HEK293T (cell line): Measurements from ENCODE around the gene AGBL1.

ENCODE experiments used
- CTCF ChIA-PET: fragments of 350-600 bp; formaldehyde crosslinking; extraction: SDS; loops from one replicate; lab custom pipeline; 2021; ENCODE audit warnings: antibody characterized with exemption, inconsistent platforms; lab: Yijun Ruan, JAX
- POLR2A ChIA-PET: fragments of 350-600 bp; formaldehyde crosslinking; extraction: SDS; loops from one replicate; lab custom pipeline; 2020; ENCODE audit warnings: antibody characterized with exemption, inconsistent platforms; lab: Yijun Ruan, JAX
- DNase-seq: peaks from one replicate; pipeline ENCODE4 v3.0.0; 2012; ENCODE audit warnings: mixed read lengths; ENCODE audit errors: extremely low spot score
- ARNT ChIP-seq: fragments of 450-650 bp; IDR thresholded peaks from 2 replicates; pipeline ENCODE4 v1.6.1; 2017; ENCODE audit warnings: mild to moderate bottlenecking
- BHLHE40 ChIP-seq: fragments of 450-650 bp; IDR thresholded peaks from 2 replicates; pipeline ENCODE4 v1.6.1; 2016; ENCODE audit warnings: mild to moderate bottlenecking, moderate library complexity, borderline replicate concordance
- CTBP1 ChIP-seq: fragments of 450-650 bp; IDR thresholded peaks from 2 replicates; pipeline ENCODE4 v1.6.1; 2016; ENCODE audit warnings: borderline replicate concordance
- ELF4 ChIP-seq: fragments of 450-650 bp; IDR thresholded peaks from 2 replicates; pipeline ENCODE4 v1.6.1; 2017; ENCODE audit warnings: antibody characterized with exemption
- FOXA1 ChIP-seq: fragments of 450-650 bp; IDR thresholded peaks from 2 replicates; pipeline ENCODE4 v1.6.1; 2016; ENCODE audit warnings: mild to moderate bottlenecking
- FOXK2 ChIP-seq: fragments of 450-650 bp; IDR thresholded peaks from 2 replicates; pipeline ENCODE4 v1.6.1; 2016; ENCODE audit warnings: mild to moderate bottlenecking
- FOXM1 ChIP-seq: fragments of 450-650 bp; IDR thresholded peaks from 2 replicates; pipeline ENCODE4 v1.6.1; 2017; ENCODE audit warnings: mild to moderate bottlenecking, borderline replicate concordance
- HDGF ChIP-seq: fragments of 450-650 bp; IDR thresholded peaks from 2 replicates; pipeline ENCODE4 v1.6.1; 2017; ENCODE audit warnings: antibody characterized with exemption, borderline replicate concordance
- L3MBTL2 ChIP-seq: fragments of 450-650 bp; conservative IDR thresholded peaks from 2 replicates; pipeline ENCODE4 v1.6.1; 2016; ENCODE audit warnings: mild to moderate bottlenecking
- LEF1 ChIP-seq: fragments of 450-650 bp; IDR thresholded peaks from 2 replicates; pipeline ENCODE4 v1.6.1; 2017; ENCODE audit warnings: mild to moderate bottlenecking, borderline replicate concordance
- NFRKB ChIP-seq: fragments of 450-650 bp; IDR thresholded peaks from 2 replicates; pipeline ENCODE4 v1.6.1; 2016; ENCODE audit warnings: mild to moderate bottlenecking, moderate library complexity
- SP1 ChIP-seq: fragments of 450-650 bp; IDR thresholded peaks from 2 replicates; pipeline ENCODE4 v1.6.1; 2017
- SUZ12 ChIP-seq: fragments of 450-650 bp; IDR thresholded peaks from 2 replicates; pipeline ENCODE4 v1.6.1; 2016; ENCODE audit warnings: mild to moderate bottlenecking
- TARDBP ChIP-seq: fragments of 450-650 bp; IDR thresholded peaks from 2 replicates; pipeline ENCODE4 v1.6.1; 2016
- ZNF384 ChIP-seq: fragments of 450-650 bp; IDR thresholded peaks from 2 replicates; pipeline ENCODE4 v1.6.1; 2016
- TF ChIP-seq, protein P1 (sequence below): fragments of 450-650 bp; IDR thresholded peaks from 2 replicates; pipeline ENCODE4 v1.6.1; 2016

AGBL1 gene

DNA sequence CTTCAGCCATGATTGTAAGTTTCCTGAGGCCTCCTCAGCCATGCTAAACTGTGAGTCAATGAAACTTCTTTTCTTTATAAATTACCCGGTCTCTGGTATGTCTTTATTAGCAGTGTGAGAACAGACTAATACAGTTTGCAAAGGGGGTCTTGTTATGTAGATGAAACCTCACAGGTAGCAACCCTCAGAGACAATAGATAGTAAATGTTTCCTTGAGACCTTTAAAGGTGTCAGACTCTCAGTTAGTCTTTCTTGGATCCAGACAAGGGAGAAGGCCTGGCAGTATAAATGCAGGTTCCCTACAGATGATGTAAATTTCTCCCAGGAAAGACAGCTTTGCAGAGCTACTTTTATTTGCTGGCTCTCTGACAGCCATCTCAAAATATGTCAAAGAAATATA lies 510.8 kb downstream of the AGBL1 start:
- ChIA-PET POLR2A (no interaction called here), CTCF (no interaction called here)
- no peak for DNase-seq
- no peak for TF ChIP-seq ARNT
- no peak for TF ChIP-seq TARDBP
- TF ChIP-seq FOXA1: no peak
- no peak for TF ChIP-seq NFRKB
- TF ChIP-seq SUZ12: no peak

DNA sequence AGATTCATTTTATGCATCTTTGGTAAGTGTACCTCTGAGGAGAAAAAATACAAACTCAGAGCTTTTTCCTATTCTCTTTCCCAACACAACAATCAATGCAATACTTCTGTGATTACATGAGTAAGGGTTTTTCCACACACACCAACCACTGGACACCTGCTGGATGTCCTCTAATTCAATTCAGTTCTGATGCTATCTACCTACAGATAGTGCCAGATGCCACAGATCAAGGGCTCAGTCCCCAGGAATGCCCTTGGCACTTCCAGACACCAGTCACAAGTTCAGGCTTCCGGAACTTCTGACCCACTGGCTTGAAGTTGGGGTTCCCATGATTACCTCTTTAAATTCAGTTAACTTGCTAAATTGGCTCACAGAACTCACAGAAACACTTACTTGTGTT lies 511.5 kb downstream of the AGBL1 start:
- no peak for DNase-seq
- POLR2A ChIA-PET: no interaction called here

DNA sequence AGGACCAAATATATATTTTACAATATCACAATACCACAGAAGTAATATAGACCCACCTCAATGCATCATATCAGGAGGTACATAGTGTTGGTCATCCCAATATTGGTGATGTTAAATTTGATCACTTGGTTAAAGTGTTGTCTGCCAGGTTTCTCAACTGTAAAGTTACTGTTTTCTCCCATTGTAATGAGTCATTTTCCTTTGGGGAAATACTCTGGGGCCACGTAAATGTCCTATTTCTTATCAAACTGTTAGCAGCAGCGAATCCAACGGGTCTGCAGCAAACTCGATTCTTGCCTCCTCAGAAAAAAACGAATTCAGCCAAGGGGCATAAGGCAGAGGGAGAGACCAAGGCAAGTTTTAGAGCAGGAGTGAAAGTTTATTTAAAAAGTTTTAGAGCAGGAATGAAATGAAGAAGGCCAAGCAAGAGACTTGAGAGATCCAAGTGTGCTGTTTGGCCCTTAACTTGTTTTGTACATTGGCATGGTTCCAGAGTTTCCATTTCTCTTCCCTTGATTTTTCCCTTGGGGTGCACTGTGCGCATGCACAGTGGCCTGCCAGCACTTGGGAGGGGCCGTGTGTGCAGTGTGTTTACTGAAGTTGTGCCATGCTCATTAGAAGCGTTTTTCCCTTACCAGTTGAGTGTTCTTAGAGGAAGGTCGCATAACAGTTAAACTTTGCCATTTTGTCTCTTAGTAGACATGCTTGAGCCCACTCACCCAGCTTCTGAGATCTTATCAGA lies 512.5 kb downstream of the AGBL1 start:
- no peak for TF ChIP-seq NFRKB
- no peak for TF ChIP-seq HDGF
- no peak for TF ChIP-seq FOXA1
- TF ChIP-seq, protein P1, sequence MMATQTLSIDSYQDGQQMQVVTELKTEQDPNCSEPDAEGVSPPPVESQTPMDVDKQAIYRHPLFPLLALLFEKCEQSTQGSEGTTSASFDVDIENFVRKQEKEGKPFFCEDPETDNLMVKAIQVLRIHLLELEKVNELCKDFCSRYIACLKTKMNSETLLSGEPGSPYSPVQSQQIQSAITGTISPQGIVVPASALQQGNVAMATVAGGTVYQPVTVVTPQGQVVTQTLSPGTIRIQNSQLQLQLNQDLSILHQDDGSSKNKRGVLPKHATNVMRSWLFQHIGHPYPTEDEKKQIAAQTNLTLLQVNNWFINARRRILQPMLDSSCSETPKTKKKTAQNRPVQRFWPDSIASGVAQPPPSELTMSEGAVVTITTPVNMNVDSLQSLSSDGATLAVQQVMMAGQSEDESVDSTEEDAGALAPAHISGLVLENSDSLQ: no peak
- TF ChIP-seq FOXM1: no peak
- TF ChIP-seq L3MBTL2: no peak
- TF ChIP-seq ZNF384: no peak
- TF ChIP-seq FOXK2: no peak
- TF ChIP-seq BHLHE40: no peak
- TF ChIP-seq ELF4: no peak
- no peak for TF ChIP-seq CTBP1
- no peak for TF ChIP-seq ARNT
- no peak for TF ChIP-seq SUZ12
- no peak for TF ChIP-seq LEF1
- TF ChIP-seq TARDBP: no peak
- no peak for DNase-seq
- ChIA-PET CTCF (no interaction called here), POLR2A (no interaction called here)

More for the DNA sequence above, 511.5 kb downstream of the AGBL1 start:
- TF ChIP-seq ARNT (no peak), SP1 (no peak), FOXK2 (no peak), LEF1 (no peak), CTBP1 (no peak), NFRKB (no peak), BHLHE40 (no peak), FOXM1 (no peak), L3MBTL2 (no peak), FOXA1 (no peak), TARDBP (no peak), ELF4 (no peak)
- TF ChIP-seq, protein P1: no peak
- CTCF ChIA-PET: no interaction called here

GRCh38 chr15:86595741-86596140 lies 516.1 kb downstream of the AGBL1 start:
- ChIA-PET CTCF (no interaction called here), POLR2A (no interaction called here)
- TF ChIP-seq, protein P1: no peak
- TF ChIP-seq L3MBTL2: no peak
- no peak for TF ChIP-seq ELF4
- no peak for TF ChIP-seq FOXM1
- no peak for TF ChIP-seq SP1
- TF ChIP-seq ZNF384: no peak
- no peak for TF ChIP-seq HDGF
- TF ChIP-seq ARNT: no peak
- no peak for TF ChIP-seq NFRKB
- TF ChIP-seq CTBP1: no peak
- no peak for TF ChIP-seq FOXA1
- TF ChIP-seq BHLHE40: no peak
- no peak for TF ChIP-seq TARDBP
- TF ChIP-seq FOXK2: no peak
- no peak for TF ChIP-seq SUZ12
- TF ChIP-seq LEF1: no peak
- DNase-seq: no peak

DNA sequence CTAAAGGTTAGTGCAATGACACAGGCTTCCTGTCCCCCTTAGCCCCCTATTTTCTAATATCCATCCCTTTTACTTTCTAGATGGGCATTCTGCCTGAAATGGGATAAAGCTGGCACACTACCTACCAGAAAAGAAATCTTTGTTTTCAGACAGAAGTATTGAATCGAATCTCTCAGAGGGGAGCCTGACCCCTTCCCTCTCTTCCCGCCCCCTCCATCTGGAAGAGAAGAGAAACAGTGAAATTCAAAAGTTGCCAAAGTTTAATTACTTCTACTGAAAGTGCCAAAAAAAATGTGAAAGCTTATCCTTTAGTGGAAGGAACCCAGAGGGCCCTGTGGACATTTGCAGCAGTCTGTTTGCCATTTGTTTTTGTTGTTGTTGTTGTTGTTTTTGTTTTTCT lies 523.8 kb downstream of the AGBL1 start:
- ChIA-PET CTCF (no interaction called here), POLR2A (no interaction called here)
- no peak for DNase-seq
- TF ChIP-seq FOXA1 (no peak), ELF4 (no peak), FOXK2 (no peak), NFRKB (no peak), CTBP1 (no peak), ZNF384 (no peak), TARDBP (no peak), HDGF (no peak), LEF1 (no peak), SUZ12 (no peak), L3MBTL2 (no peak), FOXM1 (no peak), ARNT (no peak)
- TF ChIP-seq, protein P1: no peak
